NCI-H146 (cell line): ENCODE data around the gene BUD23.

Experiments used
- DNase-seq: peaks from one replicate; lab custom pipeline; 2025; lab: John Stamatoyannopoulos, UW

The BUD23 gene

GRCh38 chr7:73741600-73741999, 58.2 kb downstream of the BUD23 start:
- DNase-seq, result peak; percentile 91

- peak; percentile 80 for DNase-seq
Observed at GRCh38 chr7:73742338-73742752, 58.9 kb downstream of the BUD23 start.

- DNase-seq, result peak; percentile 99
Observed at GRCh38 chr7:73742753-73743641, 59.6 kb downstream of the BUD23 start.

DNA sequence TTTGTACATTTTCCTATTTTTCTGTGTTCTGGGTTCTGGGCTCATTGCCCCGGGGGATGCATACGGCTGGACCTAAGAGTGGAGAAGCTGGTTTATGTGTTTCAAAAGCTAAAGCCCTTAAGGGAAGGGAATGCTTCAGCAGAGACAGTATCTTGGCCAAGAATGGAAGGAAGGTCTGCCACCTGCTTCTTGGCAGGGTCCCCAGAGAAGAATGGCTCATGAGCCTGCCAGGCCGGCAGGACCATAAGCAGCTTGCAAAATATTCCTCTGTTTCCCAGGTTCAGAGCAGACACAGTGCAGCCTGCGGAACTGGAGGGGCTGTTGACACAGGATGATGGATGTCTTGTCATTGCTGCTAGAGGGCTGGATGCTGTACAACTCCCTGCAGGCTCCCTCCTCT, 63.0 kb downstream of the BUD23 start:
- no peak for DNase-seq
